Measurements from ENCODE around the gene KCNK2. TPM values are rescaled to one million over a fixed set of nuclear protein-coding genes. Genes with fewer than 3 reads are reported as not detected.
"Not testable (repeated sequence)": the region's sequence is repeated elsewhere in the genome, so short reads cannot be mapped to it uniquely, and the experiment has no call there.

The KCNK2 gene
- total and polyA plus RNA-seq, 5 experiments from 2014 or later: not detected

DNA sequence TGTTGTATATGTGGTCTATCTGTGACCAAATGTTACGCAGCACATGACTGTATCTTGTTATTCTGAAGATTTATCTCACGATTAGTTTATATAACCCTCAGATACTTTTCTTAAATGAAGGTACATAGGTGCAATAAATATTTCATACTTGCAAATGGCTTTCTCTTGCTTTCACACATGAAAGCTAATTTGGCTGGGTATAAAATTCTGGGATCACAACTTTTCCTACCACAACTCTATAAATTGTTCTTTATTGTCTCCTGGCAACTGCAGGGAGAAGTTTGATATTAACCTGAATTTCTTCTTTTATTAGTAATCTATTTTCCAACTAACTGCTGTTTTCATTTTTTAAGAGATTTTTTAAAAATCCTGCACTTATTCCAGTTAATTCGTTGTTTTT, 58.9 kb downstream of the KCNK2 start:
- POLR2A ChIA-PET: no interaction called here
- no peak overlapping the region for H3K27ac Mint-ChIP-seq
- DNase-seq: no peak
- peaks cover 0 to 2% (median 0%) of the 10 kb centered on the region in 5 donors for H3K27me3 Mint-ChIP-seq
- no peak for ATAC-seq
- H3K9me3 Mint-ChIP-seq: peaks cover 0 to 12% (median 6%) of the 10 kb centered on the region in 9 donors
- no peaks in the 10 kb centered on the region for H3K4me1 Mint-ChIP-seq
- H3K36me3 Mint-ChIP-seq: no peaks in the 10 kb centered on the region
- no peak overlapping the region for H3K4me3 Mint-ChIP-seq

GRCh38 chr1:215143497-215143896, 61.0 kb downstream of the KCNK2 start:
- no peak overlapping the region for H3K27ac Mint-ChIP-seq
- POLR2A ChIA-PET: no interaction called here
- no peak for ATAC-seq

DNA sequence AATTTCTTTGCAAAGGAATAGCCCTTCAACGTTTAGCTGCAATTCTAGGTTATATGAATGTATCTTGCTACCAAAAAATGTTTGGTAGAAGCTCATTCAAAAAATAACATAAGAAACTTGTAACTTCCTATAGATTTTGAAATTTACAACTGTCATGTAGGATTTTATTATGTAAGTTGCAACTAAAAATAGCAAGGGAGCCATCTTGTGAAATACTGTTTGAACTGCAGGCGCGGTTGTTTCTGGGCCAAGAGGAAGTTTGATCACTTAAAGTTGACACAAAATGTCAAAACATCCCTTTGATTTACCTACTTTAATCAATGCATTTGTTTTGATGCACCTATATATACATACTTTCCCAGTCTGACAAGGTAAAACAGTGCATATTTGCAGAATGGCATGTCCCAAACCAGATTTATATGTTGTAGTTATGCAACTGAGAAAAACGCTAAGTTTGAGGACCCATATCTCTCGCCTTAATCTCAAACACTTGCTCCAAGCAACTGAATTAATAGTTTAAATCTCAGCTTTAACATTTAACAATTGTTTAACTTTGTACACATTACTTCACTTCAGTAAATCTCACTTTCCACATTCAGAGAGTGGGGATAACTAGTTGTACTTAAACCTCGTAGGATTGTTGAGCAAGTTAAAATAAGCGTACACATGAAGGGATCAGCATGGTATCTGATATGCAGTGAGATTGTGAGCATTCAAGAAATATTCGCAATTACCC, 63.9 kb downstream of the KCNK2 start:
- Mint-ChIP-seq H3K4me1 (no peaks in the 10 kb centered on the region), H3K4me3 (no peak overlapping the region), H3K27ac (no peak overlapping the region), H3K9me3 (peaks cover 0 to 12% (median 6%) of the 10 kb centered on the region in 9 donors), H3K27me3 (peaks cover 0 to 2% (median 0%) of the 10 kb centered on the region in 5 donors), H3K36me3 (no peaks in the 10 kb centered on the region)
- ATAC-seq (no peak), DNase-seq (peak in 2 of 10 donors; percentile 2 to 18)
- POLR2A ChIA-PET: no interaction called here

More at GRCh38 chr1:215143497-215143896, 61.0 kb downstream of the KCNK2 start:
- Mint-ChIP-seq H3K27me3 (peaks cover 0 to 2% (median 0%) of the 10 kb centered on the region in 5 donors), H3K36me3 (no peaks in the 10 kb centered on the region), H3K9me3 (peaks cover 0 to 12% (median 6%) of the 10 kb centered on the region in 9 donors), H3K4me1 (no peaks in the 10 kb centered on the region), H3K4me3 (no peak overlapping the region)
- DNase-seq: no peak

DNA sequence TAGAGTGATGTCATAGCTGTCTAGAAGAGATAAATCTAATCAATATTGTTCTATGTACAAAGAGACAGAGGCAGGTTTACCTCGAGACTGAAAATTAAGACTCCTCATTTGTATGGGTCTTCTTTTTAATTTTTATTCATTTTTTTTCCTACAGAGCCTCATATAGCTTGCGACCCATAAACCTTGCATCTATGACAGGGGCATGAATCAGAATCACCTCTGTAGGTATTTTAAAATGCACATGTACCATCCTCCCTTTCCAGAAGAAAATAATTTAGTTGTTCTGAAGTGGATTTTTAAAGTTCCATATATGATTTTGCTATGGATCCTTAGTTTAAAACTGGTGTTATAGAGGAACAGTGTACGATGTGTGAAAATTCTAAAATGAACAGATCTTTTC, 64.5 kb downstream of the KCNK2 start:
- Mint-ChIP-seq H3K27ac (no peak overlapping the region), H3K36me3 (no peaks in the 10 kb centered on the region), H3K9me3 (peaks cover 0 to 8% (median 2%) of the 10 kb centered on the region in 9 donors), H3K4me3 (no peak overlapping the region), H3K27me3 (no peaks in the 10 kb centered on the region), H3K4me1 (no peaks in the 10 kb centered on the region)
- no peak for ATAC-seq
- no peak for DNase-seq
- POLR2A ChIA-PET: interaction anchor here (0.6 kb wide), 1 partner anchor 504 kb away, joined by 4 read pairs; no protein-coding TSS in a partner anchor

DNA sequence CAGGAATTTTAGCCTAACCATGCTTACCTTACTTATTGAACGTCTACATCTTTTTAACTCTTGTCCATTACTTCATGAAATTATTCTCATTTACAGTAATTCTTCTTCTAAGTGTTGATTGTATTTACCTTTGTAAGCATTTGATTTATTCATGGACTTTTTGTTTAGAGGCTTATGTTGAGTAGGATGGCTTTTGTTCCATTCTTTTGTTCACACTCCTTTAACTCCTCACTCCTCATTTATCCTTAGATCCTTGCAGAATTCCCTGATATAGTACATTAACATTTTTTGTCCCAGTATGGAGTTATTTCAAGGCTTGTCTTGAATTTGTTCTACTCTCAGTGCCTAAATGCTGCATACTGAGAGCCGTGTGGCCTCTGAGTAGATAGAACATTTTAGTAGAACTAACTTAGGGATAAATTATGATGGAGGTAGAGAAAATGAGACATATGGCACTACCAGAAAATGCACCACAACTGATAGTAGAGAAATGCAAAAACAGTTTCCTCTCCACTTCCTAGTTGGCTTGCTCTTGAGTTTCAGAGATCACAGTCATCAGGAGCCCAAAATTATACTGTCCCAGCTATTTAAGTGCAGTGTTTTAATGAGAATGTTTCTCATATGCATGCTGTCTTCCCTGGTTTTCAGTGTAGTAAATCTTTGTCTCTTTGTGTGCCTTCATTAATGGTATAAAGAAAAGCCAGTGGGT, 69.5 kb downstream of the KCNK2 start:
- POLR2A ChIA-PET: no interaction called here
- peaks cover 0 to 2% (median 0%) of the 10 kb centered on the region in 5 donors for H3K27me3 Mint-ChIP-seq
- no peak overlapping the region for H3K27ac Mint-ChIP-seq
- H3K9me3 Mint-ChIP-seq: peaks cover 0 to 3% (median 0%) of the 10 kb centered on the region in 9 donors
- ATAC-seq (no peak), DNase-seq (no peak)
- H3K4me1 Mint-ChIP-seq: no peaks in the 10 kb centered on the region
- H3K36me3 Mint-ChIP-seq: no peaks in the 10 kb centered on the region
- H3K4me3 Mint-ChIP-seq: no peak overlapping the region

DNA sequence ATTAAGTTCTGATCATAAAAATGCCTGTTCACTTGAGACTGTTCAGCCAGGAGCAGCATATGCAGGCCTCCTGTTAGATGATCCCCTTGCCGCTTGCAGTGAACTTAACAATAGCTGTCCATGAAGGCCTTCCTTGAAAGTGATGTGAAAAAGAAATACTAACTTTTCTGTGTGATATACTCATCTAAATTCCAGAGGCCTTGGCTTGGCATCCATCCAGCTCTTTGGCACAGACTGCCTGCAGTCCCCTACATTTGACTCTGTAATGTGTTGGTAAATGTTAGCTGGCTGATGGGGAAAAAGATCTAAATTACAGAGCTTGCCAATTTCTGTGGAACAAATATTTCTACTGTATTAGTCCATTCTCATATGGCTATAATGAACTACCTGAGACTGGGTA, 73.7 kb downstream of the KCNK2 start:
- Mint-ChIP-seq H3K9me3 (peaks cover 0 to 11% (median 4%) of the 10 kb centered on the region in 9 donors), H3K4me3 (no peak overlapping the region), H3K36me3 (no peaks in the 10 kb centered on the region), H3K4me1 (no peaks in the 10 kb centered on the region), H3K27me3 (peaks cover 0 to 2% (median 0%) of the 10 kb centered on the region in 5 donors), H3K27ac (no peak overlapping the region)
- ATAC-seq: no peak
- POLR2A ChIA-PET: no interaction called here
- DNase-seq: no peak

GRCh38 chr1:215160351-215160750, 77.8 kb downstream of the KCNK2 start:
- Mint-ChIP-seq H3K27ac (no peak overlapping the region), H3K36me3 (peaks cover 0 to 6% (median 0%) of the 10 kb centered on the region in 3 donors), H3K9me3 (peaks cover 6 to 22% (median 11%) of the 10 kb centered on the region in 9 donors), H3K27me3 (peaks cover 0 to 10% (median 0%) of the 10 kb centered on the region in 5 donors), H3K4me1 (no peaks in the 10 kb centered on the region), H3K4me3 (no peak overlapping the region)
- POLR2A ChIA-PET: no interaction called here
- ATAC-seq (no peak), DNase-seq (no peak)

GRCh38 chr1:215163144-215163543, 80.6 kb downstream of the KCNK2 start:
- H3K4me1 Mint-ChIP-seq, H3K27ac Mint-ChIP-seq, H3K36me3 Mint-ChIP-seq, H3K4me3 Mint-ChIP-seq, ATAC-seq, DNase-seq, POLR2A ChIA-PET: not testable (repeated sequence)
- H3K27me3 Mint-ChIP-seq: peaks cover 0 to 10% (median 1%) of the 10 kb centered on the region in 5 donors
- H3K9me3 Mint-ChIP-seq: peaks cover 4 to 28% (median 11%) of the 10 kb centered on the region in 9 donors

DNA sequence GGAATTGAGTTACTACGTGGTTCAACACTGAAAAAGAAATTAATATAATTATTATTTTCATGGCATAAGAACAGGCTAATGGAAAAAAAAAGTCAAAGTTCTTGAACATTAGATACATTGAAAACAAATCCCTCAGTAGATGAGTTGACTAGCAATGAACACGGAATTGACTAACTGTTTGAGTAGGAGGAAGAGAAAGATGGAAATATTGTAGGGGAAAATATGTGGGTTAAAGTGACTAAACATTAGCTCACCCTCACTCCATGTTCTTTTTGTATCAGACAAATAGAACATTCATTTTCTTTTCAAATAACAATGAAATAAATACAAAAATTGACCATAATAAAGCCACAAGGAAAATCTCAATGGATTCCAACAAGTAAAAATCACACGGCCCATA, 84.3 kb downstream of the KCNK2 start:
- ATAC-seq: no peak
- no peak overlapping the region for H3K27ac Mint-ChIP-seq
- H3K4me3 Mint-ChIP-seq: no peak overlapping the region
- no peaks in the 10 kb centered on the region for H3K4me1 Mint-ChIP-seq
- no peak for DNase-seq
- peaks cover 0 to 28% (median 13%) of the 10 kb centered on the region in 9 donors for H3K9me3 Mint-ChIP-seq
- POLR2A ChIA-PET: no interaction called here
- H3K36me3 Mint-ChIP-seq: peaks cover 0 to 6% (median 0%) of the 10 kb centered on the region in 3 donors
- H3K27me3 Mint-ChIP-seq: peaks cover 0 to 10% (median 1%) of the 10 kb centered on the region in 5 donors

DNA sequence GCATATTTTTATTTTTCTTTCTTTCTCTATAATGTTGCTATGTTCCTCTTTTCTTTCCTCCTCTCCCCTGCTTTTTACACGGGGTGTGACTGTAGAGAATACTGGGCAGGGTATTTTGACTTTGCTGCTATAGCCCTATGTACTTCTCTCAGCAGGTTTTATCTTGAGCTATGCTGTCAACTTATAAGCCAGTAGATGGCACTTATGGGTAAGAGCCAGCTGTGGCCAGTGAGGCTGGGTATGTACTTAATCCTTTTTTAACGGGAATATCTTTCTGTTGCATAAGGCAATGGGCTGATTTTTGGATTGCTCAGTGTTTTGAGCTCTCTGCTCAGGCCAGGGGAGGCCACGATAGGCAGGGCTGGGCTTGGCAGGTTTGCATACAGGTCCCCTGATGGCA, 99.0 kb downstream of the KCNK2 start:
- peaks cover 0 to 10% (median 1%) of the 10 kb centered on the region in 5 donors for H3K27me3 Mint-ChIP-seq
- peaks cover 0 to 12% (median 0%) of the 10 kb centered on the region in 3 donors for H3K36me3 Mint-ChIP-seq
- no peak overlapping the region for H3K27ac Mint-ChIP-seq
- DNase-seq (no peak), ATAC-seq (no peak)
- no peaks in the 10 kb centered on the region for H3K4me1 Mint-ChIP-seq
- peaks cover 8 to 46% (median 24%) of the 10 kb centered on the region in 9 donors for H3K9me3 Mint-ChIP-seq
- no peak overlapping the region for H3K4me3 Mint-ChIP-seq
- POLR2A ChIA-PET: no interaction called here

GRCh38 chr1:215185067-215185620, 102.6 kb downstream of the KCNK2 start:
- peaks cover 0 to 10% (median 4%) of the 10 kb centered on the region in 5 donors for H3K27me3 Mint-ChIP-seq
- H3K4me3 Mint-ChIP-seq: no peak overlapping the region
- H3K4me1 Mint-ChIP-seq: no peaks in the 10 kb centered on the region
- no peak for DNase-seq
- peaks cover 0 to 12% (median 0%) of the 10 kb centered on the region in 3 donors for H3K36me3 Mint-ChIP-seq
- ATAC-seq: no peak
- H3K27ac Mint-ChIP-seq: no peak overlapping the region
- H3K9me3 Mint-ChIP-seq: peaks cover 0 to 24% (median 15%) of the 10 kb centered on the region in 9 donors
- POLR2A ChIA-PET: no interaction called here

DNA sequence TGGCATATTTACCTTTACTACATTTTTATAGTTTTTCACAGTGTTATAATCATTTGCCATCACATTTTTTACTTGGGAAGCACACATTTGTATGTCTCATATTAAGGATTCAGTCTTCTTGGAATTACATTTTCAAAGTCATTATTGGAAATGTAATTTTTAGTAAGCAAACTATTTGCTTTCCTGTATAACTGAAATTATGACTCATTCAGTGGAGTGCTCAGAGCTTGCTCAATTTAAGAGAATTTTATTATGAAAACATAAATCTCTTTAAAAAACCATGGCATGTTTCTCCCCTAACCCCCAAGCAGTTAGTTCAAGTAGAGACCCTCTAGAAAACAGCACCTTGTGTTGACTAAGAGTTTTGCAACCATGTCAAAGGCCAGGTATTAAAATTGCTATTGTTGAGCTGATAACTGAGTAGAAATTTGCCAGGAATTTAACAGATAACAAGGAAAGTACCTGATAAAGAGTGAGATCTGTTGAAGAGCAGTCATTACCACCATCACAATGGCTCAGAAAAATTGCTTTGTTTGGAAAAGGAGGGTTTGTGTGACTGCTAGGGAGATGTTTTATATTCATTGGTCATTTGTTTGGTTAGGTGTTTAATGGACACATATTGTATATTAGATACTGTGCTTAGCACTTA, 105.9 kb downstream of the KCNK2 start:
- Mint-ChIP-seq H3K27ac (no peak overlapping the region), H3K36me3 (no peaks in the 10 kb centered on the region), H3K27me3 (peaks cover 0 to 5% (median 0%) of the 10 kb centered on the region in 5 donors), H3K4me3 (no peak overlapping the region), H3K9me3 (peaks cover 0 to 8% (median under 1%) of the 10 kb centered on the region in 9 donors), H3K4me1 (no peaks in the 10 kb centered on the region)
- DNase-seq (no peak), ATAC-seq (no peak)
- POLR2A ChIA-PET: no interaction called here
